ENCODE data around the gene MR1.

GRCh38 chr1:181015251-181015615 lies 18.6 kb upstream of the MR1 start:
- TF ChIP-seq ZNF274 (IDR thresholded peaks at IDR 0.05; ENCODE audit: low read depth, low read length) (no peak), SUZ12 (IDR thresholded peaks at IDR 0.05; ENCODE audit: extremely low read depth, insufficient read depth, insufficient read length) (no peak)

All from NT2/D1 (cell line).